Measurements from ENCODE around the gene PPFIA2. TPM values are rescaled to one million over a fixed set of nuclear protein-coding genes. Genes with fewer than 3 reads are reported as not detected.

PPFIA2 gene
- total RNA-seq, 1 experiment from 2014 or later = not detected

- Histone ChIP-seq H4K20me1 (ENCODE audit: insufficient read depth) (no peaks in the 10 kb centered on the region), H3K36me3 (ENCODE audit: low read depth) (no peaks in the 10 kb centered on the region), H3K9me3 (ENCODE audit: insufficient read depth, low read depth) (no peaks in the 10 kb centered on the region), H3K4me2 (no peak overlapping the region), H3K27me3 (ENCODE audit: insufficient read depth, low read depth) (no peaks in the 10 kb centered on the region), H2AFZ (no peak overlapping the region), H3K4me3 (no peak overlapping the region), H3K79me2 (ENCODE audit: low read depth) (no peaks in the 10 kb centered on the region), H3K9me2 (ENCODE audit: insufficient read depth) (no peaks in the 10 kb centered on the region), H3K4me1 (replicated peaks; ENCODE audit: insufficient read depth) (no peaks in the 10 kb centered on the region), H3K27ac (no peak overlapping the region), H3F3A (ENCODE audit: insufficient read depth, low read depth) (no peaks in the 10 kb centered on the region)
- BruUV-seq (replicated peaks) = no TSS peak
- CTCF ChIA-PET = no interaction called here
- intact Hi-C loops (cut with micrococcal nuclease; ENCODE audit: unreplicated experiment) = no loop called here
- TF ChIP-seq CTCF (conservative IDR thresholded peaks at IDR 0.05) (no peak), EZH2 (IDR thresholded peaks at IDR 0.05; ENCODE audit: low read depth) (no peak)
- POLR2A ChIA-PET (ENCODE audit: unreplicated experiment) = no interaction called here
- no peak for DNase-seq
Measured at GRCh38 chr12:81414441-81414840, 344.7 kb downstream of the PPFIA2 start.

GRCh38 chr12:81412940-81413339, 346.2 kb downstream of the PPFIA2 start:
- no TSS peak for BruUV-seq (replicated peaks)
- CTCF ChIA-PET = no interaction called here

DNA sequence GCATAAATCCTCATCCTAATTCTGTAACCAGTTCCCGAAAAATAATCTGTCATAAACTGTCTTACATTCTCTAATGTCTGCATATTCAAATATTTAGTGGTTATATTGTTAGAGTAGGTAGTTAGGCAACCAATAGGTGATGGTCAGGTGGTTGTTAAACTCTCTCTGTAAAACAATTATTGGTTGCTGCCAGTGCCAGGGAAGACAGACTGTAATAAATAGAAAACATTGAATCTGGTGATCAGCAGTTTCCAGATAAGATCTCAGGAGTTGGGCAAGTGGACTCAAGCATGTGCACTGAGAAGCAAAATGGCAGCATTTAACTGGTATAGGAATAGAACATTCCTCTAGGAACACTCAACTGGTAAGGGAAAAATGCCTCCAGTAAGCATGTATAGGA, 355.8 kb downstream of the PPFIA2 start:
- BruUV-seq (replicated peaks) = no TSS peak
- H4K20me1 ChIP-seq (ENCODE audit: insufficient read depth) = no peaks in the 10 kb centered on the region
- intact Hi-C loops (cut with micrococcal nuclease; ENCODE audit: unreplicated experiment) = no loop called here
- no peak for DNase-seq
- no peaks in the 10 kb centered on the region for H3F3A ChIP-seq (ENCODE audit: insufficient read depth, low read depth)
- H3K9me3 ChIP-seq (ENCODE audit: insufficient read depth, low read depth) = no peaks in the 10 kb centered on the region
- no peaks in the 10 kb centered on the region for H3K9me2 ChIP-seq (ENCODE audit: insufficient read depth)
- H3K4me3 ChIP-seq = no peak overlapping the region
- CTCF ChIA-PET = no interaction called here
- no peak overlapping the region for H3K27ac ChIP-seq
- H3K79me2 ChIP-seq (ENCODE audit: low read depth) = no peaks in the 10 kb centered on the region
- H2AFZ ChIP-seq = no peak overlapping the region
- no peaks in the 10 kb centered on the region for H3K36me3 ChIP-seq (ENCODE audit: low read depth)
- POLR2A ChIA-PET (ENCODE audit: unreplicated experiment) = no interaction called here
- H3K4me1 ChIP-seq (replicated peaks; ENCODE audit: insufficient read depth) = no peaks in the 10 kb centered on the region
- H3K4me2 ChIP-seq = no peak overlapping the region
- no peak for TF ChIP-seq CTCF (conservative IDR thresholded peaks at IDR 0.05)
- TF ChIP-seq EZH2 (IDR thresholded peaks at IDR 0.05; ENCODE audit: low read depth) = no peak
- H3K27me3 ChIP-seq (ENCODE audit: insufficient read depth, low read depth) = no peaks in the 10 kb centered on the region

More at GRCh38 chr12:81412940-81413339, 346.2 kb downstream of the PPFIA2 start:
- DNase-seq = no peak
- intact Hi-C loops (cut with micrococcal nuclease; ENCODE audit: unreplicated experiment) = no loop called here
- H3K9me2 ChIP-seq (ENCODE audit: insufficient read depth) = no peaks in the 10 kb centered on the region
- H4K20me1 ChIP-seq (ENCODE audit: insufficient read depth) = no peaks in the 10 kb centered on the region
- TF ChIP-seq CTCF (conservative IDR thresholded peaks at IDR 0.05) (no peak), EZH2 (IDR thresholded peaks at IDR 0.05; ENCODE audit: low read depth) (no peak)
- no peaks in the 10 kb centered on the region for H3K9me3 ChIP-seq (ENCODE audit: insufficient read depth, low read depth)
- no peak overlapping the region for H3K27ac ChIP-seq
- H3K36me3 ChIP-seq (ENCODE audit: low read depth) = no peaks in the 10 kb centered on the region
- H2AFZ ChIP-seq = no peak overlapping the region
- H3K27me3 ChIP-seq (ENCODE audit: insufficient read depth, low read depth) = no peaks in the 10 kb centered on the region
- no peaks in the 10 kb centered on the region for H3F3A ChIP-seq (ENCODE audit: insufficient read depth, low read depth)
- POLR2A ChIA-PET (ENCODE audit: unreplicated experiment) = no interaction called here
- H3K4me2 ChIP-seq = no peak overlapping the region
- H3K79me2 ChIP-seq (ENCODE audit: low read depth) = no peaks in the 10 kb centered on the region
- no peaks in the 10 kb centered on the region for H3K4me1 ChIP-seq (replicated peaks; ENCODE audit: insufficient read depth)
- no peak overlapping the region for H3K4me3 ChIP-seq

Measured in PC-9 (cell line).